SK-N-SH treated with all-trans-retinoic acid at 6 μM for 48 hours (cell line): ENCODE measurements around the gene AMACR.
"Not testable (repeated sequence)": the region's sequence is repeated elsewhere in the genome, so short reads cannot be mapped to it uniquely, and the experiment has no call there.

Source experiments
- ATAC-seq: fragments of 200-7000 bp; cut with Tn5 transposase; 3 replicates; pipeline ENCODE4 v1.9.1; 2020; ENCODE audit warnings: mild to moderate bottlenecking, moderate library complexity
- ARNTL ChIP-seq: fragments of 450-650 bp; formaldehyde crosslinking; IDR thresholded peaks from 2 replicates; pipeline ENCODE4 v1.5.0; 2020; ENCODE audit warnings: low read depth, mild to moderate bottlenecking, moderate library complexity, borderline replicate concordance
- BACH2 ChIP-seq: fragments of 250-450 bp; sonication (Bioruptor Pico); IDR thresholded peaks from 2 replicates; pipeline ENCODE4 v1.9.0; 2021; ENCODE audit warnings: mild to moderate bottlenecking, borderline replicate concordance
- CREB5 ChIP-seq: fragments of 250-450 bp; sonication (Bioruptor Pico); IDR thresholded peaks from 2 replicates; pipeline ENCODE4 v1.5.1; 2020; ENCODE audit warnings: low read depth, mild to moderate bottlenecking, moderate library complexity
- CSDC2 ChIP-seq: fragments of 250-450 bp; sonication (Bioruptor Pico); IDR thresholded peaks from 2 replicates; pipeline ENCODE4 v1.5.0; 2020; ENCODE audit warnings: mild to moderate bottlenecking, moderate library complexity
- CSRNP3 ChIP-seq: fragments of 250-450 bp; sonication (Bioruptor Pico); IDR thresholded peaks from 2 replicates; pipeline ENCODE4 v1.5.1; 2021; ENCODE audit warnings: mild to moderate bottlenecking, moderate library complexity
- ESRRG ChIP-seq: fragments of 250-450 bp; sonication (Bioruptor Pico); IDR thresholded peaks from 2 replicates; pipeline ENCODE4 v1.6.1; 2021; ENCODE audit warnings: mild to moderate bottlenecking
- GLIS3 ChIP-seq: fragments of 250-450 bp; sonication (Bioruptor Pico); IDR thresholded peaks from 2 replicates; pipeline ENCODE4 v1.5.0; 2020; ENCODE audit warnings: mild to moderate bottlenecking, moderate library complexity
- ISL1 ChIP-seq: fragments of 250-450 bp; sonication (Bioruptor Pico); IDR thresholded peaks from 2 replicates; pipeline ENCODE4 v2.1.2; 2022; ENCODE audit warnings: mild to moderate bottlenecking, moderate library complexity
- OSR1 ChIP-seq: fragments of 250-450 bp; sonication (Bioruptor Pico); IDR thresholded peaks from 2 replicates; pipeline ENCODE4 v1.8.0; 2022; ENCODE audit warnings: moderate library complexity, mild to moderate bottlenecking, inconsistent platforms
- PATZ1 ChIP-seq: fragments of 250-450 bp; sonication (Bioruptor Pico); IDR thresholded peaks from 2 replicates; pipeline ENCODE4 v1.8.0; 2020; ENCODE audit warnings: mild to moderate bottlenecking, moderate library complexity, borderline replicate concordance
- RARB ChIP-seq: fragments of 250-450 bp; sonication (Bioruptor Pico); IDR thresholded peaks from 2 replicates; pipeline ENCODE4 v1.8.0; 2021; ENCODE audit warnings: mild to moderate bottlenecking, moderate library complexity
- SNAI2 ChIP-seq: fragments of 250-450 bp; sonication (Bioruptor Pico); IDR thresholded peaks from 2 replicates; pipeline ENCODE4 v1.5.0; 2020; ENCODE audit warnings: mild to moderate bottlenecking, moderate library complexity
- TCF4 ChIP-seq: fragments of 250-450 bp; sonication (Bioruptor Pico); IDR thresholded peaks from 2 replicates; pipeline ENCODE4 v1.8.0; 2021; ENCODE audit warnings: mild to moderate bottlenecking, moderate library complexity, borderline replicate concordance
- TOX ChIP-seq: fragments of 250-450 bp; sonication (Bioruptor Pico); IDR thresholded peaks from 2 replicates; pipeline ENCODE4 v1.8.0; 2021; ENCODE audit warnings: mild to moderate bottlenecking, moderate library complexity, borderline replicate concordance
- TSHZ2 ChIP-seq: fragments of 250-450 bp; sonication (Bioruptor Pico); IDR thresholded peaks from 2 replicates; pipeline ENCODE4 v1.5.0; 2020; ENCODE audit warnings: mild to moderate bottlenecking, moderate library complexity
- ZFP30 ChIP-seq: fragments of 450-650 bp; formaldehyde crosslinking; IDR thresholded peaks from 2 replicates; pipeline ENCODE4 v1.5.0; 2022; ENCODE audit warnings: mild to moderate bottlenecking, moderate library complexity
- ZNF70 ChIP-seq: fragments of 450-650 bp; formaldehyde crosslinking; IDR thresholded peaks from 2 replicates; pipeline ENCODE4 v1.5.0; 2020; ENCODE audit warnings: mild to moderate bottlenecking, moderate library complexity
- ZNF8 ChIP-seq: fragments of 450-650 bp; formaldehyde crosslinking; IDR thresholded peaks from 2 replicates; pipeline ENCODE4 v1.5.0; 2020; ENCODE audit warnings: mild to moderate bottlenecking, moderate library complexity

AMACR gene

GRCh38 chr5:34031966-34032365 lies 24.1 kb upstream of the AMACR start (continued):
- TF ChIP-seq TSHZ2 (CRISPR knock-in tag) = no peak
- no peak for TF ChIP-seq BACH2 (CRISPR knock-in tag)
- no peak for TF ChIP-seq CREB5 (CRISPR knock-in tag)

GRCh38 chr5:34031117-34031516 lies 23.3 kb upstream of the AMACR start:
- ATAC-seq = no peak
- TF ChIP-seq PATZ1 = no peak
- TF ChIP-seq GLIS3 (CRISPR knock-in tag) = no peak
- TF ChIP-seq ZFP30 (CRISPR knock-in tag) = no peak
- TF ChIP-seq CSRNP3 (CRISPR knock-in tag) = no peak
- no peak for TF ChIP-seq BACH2 (CRISPR knock-in tag)

- ATAC-seq = not testable (repeated sequence)
Observed at GRCh38 chr5:34030585-34030984, 22.7 kb upstream of the AMACR start.

- ATAC-seq = no peak
- TF ChIP-seq OSR1 (CRISPR knock-in tag) = no peak
- no peak for TF ChIP-seq BACH2 (CRISPR knock-in tag)
- no peak for TF ChIP-seq PATZ1
- TF ChIP-seq ZNF8 (CRISPR knock-in tag) = no peak
- no peak for TF ChIP-seq CSRNP3 (CRISPR knock-in tag)
- TF ChIP-seq ARNTL (CRISPR knock-in tag) = no peak
- no peak for TF ChIP-seq RARB (CRISPR knock-in tag)
- no peak for TF ChIP-seq TSHZ2 (CRISPR knock-in tag)
- TF ChIP-seq SNAI2 (CRISPR knock-in tag) = no peak
- no peak for TF ChIP-seq CSDC2 (CRISPR knock-in tag)
- no peak for TF ChIP-seq ESRRG
- no peak for TF ChIP-seq TOX (CRISPR knock-in tag)
- TF ChIP-seq TCF4 = no peak
- TF ChIP-seq ISL1 (CRISPR knock-in tag) = no peak
- TF ChIP-seq GLIS3 (CRISPR knock-in tag) = no peak
- TF ChIP-seq CREB5 (CRISPR knock-in tag) = no peak
- TF ChIP-seq ZNF70 (CRISPR knock-in tag) = no peak
- TF ChIP-seq, all 23 proteins: peak for 0
Observed at GRCh38 chr5:34030048-34030447, 22.2 kb upstream of the AMACR start.
